COLO829 (cell line): Measurements from ENCODE around the gene AMBRA1.

Experiments
- DNase-seq: peaks from one replicate; pipeline ENCODE4 v3.0.0; 2012; ENCODE audit warnings: low spot score

Gene AMBRA1

DNA sequence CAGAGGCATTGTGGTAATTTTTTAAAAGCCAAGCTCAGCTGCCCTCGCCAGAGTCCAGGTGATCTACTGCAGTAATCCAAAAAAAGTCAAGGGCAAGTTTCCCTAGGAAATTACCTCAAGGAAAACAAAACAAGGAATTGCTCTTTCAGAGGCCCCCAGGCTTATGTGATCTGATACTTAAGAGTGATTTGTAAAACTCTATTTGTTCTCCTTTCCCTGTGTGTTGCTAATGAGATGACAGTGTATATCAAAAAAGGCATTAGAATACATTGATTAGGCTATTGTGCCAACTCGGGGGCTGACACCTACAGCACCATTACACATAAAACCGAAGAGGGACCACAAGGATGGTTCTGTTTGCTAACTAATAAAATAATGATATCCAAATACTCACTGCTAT is 157.7 kb downstream of the AMBRA1 start:
- DNase-seq, result no peak

- DNase-seq, result no peak
Measured at GRCh38 chr11:46435679-46436078, 158.1 kb downstream of the AMBRA1 start.

- DNase-seq, result no peak
Measured at GRCh38 chr11:46431211-46431610, 162.6 kb downstream of the AMBRA1 start.

GRCh38 chr11:46429717-46430116 is 164.1 kb downstream of the AMBRA1 start:
- no peak for DNase-seq

DNA sequence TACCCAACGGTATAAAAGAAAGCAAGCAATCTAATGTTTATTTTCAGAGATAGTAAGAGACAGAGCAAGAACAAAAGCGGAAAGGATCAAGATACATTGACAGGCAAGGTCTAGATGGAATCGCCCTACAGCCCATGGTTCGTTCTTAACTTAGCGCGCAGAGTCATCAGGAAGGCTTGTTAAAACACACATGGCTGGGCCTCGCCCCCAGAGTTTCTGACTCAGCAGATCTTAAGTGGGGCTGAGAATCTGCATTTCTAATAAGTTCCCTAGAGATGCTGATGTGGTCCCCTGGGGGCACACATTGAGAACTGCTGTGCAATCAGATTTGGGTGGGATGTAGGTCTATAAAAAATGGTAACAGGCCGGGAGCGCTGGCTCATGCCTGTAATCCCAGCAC is 166.5 kb downstream of the AMBRA1 start:
- no peak for DNase-seq

GRCh38 chr11:46426233-46426991 is 167.4 kb downstream of the AMBRA1 start:
- DNase-seq, result no peak

- no peak for DNase-seq
Measured at GRCh38 chr11:46422588-46422987, 171.2 kb downstream of the AMBRA1 start.

DNA sequence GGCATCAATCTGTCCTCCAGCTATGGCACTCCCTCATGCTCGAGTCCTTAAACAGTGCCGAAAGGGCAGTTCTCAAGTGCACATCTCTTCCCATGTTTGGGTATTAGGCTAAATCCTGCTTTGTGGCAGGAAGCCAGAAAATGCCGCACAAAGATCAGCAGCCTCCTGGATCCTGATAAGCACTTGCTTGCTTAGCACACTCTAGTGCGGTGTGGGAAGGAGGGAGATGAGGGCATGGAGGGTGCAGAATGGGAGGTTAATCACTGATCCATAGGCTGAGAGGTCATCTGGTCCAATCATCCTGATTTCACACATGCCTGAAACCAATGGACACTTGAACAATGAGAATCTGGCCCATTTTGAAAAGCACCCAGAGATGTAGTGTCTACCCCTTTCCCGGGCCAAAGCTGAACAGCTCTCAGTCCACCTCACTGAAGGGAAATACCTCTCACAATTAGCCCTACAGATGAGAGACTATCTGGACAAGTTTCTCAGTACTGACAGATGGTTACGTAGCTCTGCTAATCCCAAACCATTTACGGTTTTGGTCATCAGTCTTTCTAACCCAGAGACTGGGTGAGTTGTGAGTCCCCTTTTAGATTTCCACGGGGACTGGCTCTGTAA is 172.5 kb downstream of the AMBRA1 start:
- DNase-seq, result no peak

- DNase-seq, result no peak
Measured at GRCh38 chr11:46420513-46420912, 173.3 kb downstream of the AMBRA1 start.

DNA sequence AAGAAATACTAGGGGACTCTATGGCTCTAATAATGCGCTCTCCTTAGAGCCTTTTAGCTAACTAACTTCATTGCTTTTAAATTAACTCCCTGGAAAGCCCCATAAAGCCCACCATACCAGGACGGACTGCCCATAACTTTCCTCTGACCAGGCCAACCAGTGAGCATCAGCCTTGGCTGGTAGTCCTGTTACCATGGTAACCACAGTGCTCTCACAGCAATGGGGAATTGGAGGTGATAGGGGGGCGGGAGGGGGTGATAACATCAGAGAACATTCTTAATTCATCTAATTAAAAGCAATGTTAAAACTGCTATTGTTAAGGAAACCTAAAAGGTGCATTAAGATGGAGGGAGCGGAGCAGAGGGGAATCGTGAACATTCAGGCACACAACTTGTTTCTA is 175.1 kb downstream of the AMBRA1 start:
- no peak for DNase-seq

- no peak for DNase-seq
Measured at GRCh38 chr11:46417711-46418110, 176.1 kb downstream of the AMBRA1 start.

- DNase-seq, result no peak
Measured at GRCh38 chr11:46414879-46415278, 178.9 kb downstream of the AMBRA1 start.

- no peak for DNase-seq
Measured at GRCh38 chr11:46414466-46414796, 179.4 kb downstream of the AMBRA1 start.

DNA sequence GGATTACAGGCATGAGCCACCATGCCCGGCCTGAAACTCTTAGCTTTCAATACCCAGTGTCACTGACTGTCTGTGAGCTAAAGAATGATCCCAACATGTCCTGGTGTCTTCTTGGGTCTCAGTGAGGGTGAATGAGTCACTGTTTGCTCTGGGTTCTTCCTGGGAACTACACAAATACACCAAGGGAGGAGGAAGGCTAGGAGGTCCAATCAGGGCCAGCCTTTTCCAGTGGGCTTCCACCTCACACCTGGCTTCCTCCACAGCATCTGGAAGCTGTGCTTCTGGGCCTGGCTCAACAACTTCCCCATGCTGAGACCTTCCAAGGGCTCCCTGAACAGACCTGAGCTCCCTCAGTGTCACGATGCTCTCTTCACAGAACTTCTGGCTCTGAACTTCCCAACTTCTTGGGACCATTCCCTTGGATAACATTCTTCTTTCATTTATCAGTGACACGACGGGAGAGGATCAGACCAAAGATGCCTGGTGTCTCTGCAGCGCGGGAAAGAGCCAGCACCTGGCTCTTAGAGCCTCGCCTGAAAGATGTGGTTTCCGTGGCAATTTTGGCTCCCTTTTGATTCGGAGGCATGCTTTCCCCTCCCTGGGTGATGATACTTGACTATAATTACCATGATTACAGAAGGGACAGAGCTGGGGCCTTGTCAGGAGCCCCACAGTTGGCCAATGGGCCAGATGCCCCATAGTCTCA is 179.9 kb downstream of the AMBRA1 start:
- no peak for DNase-seq

DNA sequence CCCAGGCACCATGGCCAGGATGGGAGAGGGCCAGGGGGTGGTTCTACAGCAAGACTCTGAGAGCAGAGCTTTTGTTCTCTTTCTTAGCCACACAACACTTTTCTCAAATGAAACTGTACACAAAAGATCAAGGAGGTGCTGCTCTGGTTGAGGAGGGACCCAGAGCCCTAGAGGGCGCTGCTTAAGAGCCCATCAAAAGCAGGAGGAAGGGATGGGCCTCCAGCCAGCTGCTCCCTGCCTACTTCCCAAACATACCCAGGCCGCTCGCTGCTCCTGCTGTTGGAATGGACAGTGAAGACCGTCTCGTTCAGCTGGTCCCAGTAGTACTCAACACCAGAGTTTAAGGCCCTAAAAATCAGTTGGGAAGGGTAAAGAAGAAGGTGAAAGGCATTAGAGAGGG is 183.8 kb downstream of the AMBRA1 start:
- DNase-seq, result no peak

DNA sequence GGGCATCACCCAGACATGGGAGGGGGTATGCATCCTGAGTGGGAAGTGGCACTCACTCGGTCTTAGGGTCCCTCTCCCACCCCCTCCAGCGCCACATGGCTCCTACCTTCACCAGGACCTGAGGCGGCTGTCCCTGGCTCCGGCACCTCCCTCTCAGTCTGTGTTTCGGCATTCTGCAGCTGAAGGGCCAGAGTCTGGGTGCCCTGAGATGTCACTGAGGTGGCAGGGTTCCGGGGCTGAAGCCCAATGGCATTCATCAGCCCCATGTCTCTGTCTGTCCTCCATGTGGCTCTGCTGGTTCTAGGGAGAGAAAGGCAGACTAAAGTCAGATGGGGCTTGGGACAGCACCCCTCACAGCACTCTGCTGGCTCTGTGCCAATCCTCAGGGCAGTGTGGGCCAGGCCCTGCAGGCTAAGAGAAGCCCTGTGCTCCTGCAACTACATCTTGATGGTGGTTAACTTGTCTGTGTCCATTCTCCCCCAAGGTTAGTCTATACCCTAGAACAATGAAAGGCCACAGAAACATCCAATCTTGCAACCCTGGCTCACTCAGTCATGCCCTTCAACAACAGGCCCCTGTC is 185.3 kb downstream of the AMBRA1 start:
- no peak for DNase-seq

DNA sequence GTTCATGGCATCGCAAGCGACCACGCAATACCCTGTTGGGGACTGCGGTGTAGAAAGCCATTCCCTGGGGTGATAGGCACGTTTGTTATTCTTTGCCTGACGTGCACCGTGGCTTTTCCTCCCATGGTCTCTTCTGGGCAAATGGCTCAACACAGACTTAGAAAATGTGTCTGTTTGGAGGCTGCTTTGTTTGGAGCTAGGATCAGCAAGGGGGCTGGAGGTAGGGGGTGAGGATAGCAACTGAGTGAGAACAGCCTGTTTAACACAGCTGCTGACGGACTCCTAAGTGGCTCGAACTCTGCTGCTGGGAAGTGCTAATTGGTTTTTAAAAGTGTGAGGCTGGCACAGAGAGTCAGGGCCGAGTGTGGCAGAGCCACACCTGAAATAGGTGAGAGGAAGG is 186.2 kb downstream of the AMBRA1 start:
- no peak for DNase-seq

- no peak for DNase-seq
Measured at GRCh38 chr11:46404476-46405017, 189.3 kb downstream of the AMBRA1 start.

DNA sequence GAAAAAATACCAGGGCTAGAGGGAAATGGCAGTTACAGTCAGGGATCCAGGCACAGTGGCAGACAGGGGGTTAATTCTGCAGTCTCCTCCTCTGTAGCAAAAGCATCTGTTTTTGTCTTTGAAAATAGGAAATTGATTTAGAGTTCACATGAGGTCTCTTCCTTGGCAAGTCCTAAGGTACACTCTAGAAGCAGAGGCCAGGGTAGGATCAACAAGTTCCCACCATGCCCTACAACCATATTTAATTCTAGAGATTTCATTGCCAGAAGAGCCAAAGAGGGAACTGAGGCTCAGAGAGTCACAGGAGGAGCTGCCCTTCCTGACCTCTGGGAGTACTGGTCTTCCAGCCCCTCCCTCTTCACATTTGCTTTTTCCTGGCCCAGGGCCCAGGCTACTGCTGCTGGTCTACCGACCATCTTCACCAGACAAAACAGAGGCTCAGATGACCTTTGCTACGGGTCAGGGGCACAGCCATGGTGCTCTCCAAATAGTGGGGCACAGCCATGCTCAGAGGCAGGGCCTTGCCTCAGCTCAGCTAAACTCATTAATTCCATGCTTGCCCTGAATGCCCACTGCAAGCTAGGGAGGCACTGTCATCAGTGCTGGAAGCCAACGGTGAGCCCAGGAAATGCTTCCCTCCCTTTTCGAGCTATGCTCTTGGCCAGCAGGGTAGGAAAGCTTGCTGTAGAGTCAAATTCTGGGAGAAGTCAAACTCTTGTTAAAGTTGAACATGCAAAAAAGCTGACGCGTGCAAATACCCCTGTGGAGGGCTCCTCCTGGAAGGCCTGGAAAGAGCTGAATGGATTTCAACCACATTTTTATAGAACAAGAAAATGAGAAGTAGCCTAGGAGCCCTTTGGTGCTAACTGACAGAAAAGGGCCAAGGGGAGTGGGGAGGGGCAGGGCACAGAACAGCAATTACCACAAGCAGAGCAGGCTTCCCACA is 190.6 kb downstream of the AMBRA1 start:
- DNase-seq, result no peak

DNA sequence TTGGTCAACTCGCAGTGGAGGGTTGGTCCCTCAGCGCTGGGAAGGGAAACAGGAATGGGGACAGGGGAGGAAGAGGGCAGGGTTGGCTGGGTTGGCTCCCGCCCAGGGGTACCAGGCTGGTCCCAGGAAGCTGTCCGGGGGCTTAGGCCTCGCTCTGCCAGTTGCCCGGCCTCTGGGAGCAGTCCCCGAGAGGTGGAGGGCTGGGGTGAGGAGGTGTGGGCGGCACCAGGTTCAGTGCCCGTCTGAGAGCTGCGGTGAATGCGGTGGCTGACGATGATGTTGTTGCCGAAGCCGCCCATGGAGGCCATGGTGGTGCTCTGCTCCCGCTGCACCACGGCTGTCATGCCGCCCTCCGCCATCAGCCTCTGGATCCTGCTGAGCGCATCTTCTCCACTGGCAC is 196.3 kb downstream of the AMBRA1 start:
- DNase-seq, result no peak

GRCh38 chr11:46393759-46394158 is 200.1 kb downstream of the AMBRA1 start:
- DNase-seq, result no peak

DNA sequence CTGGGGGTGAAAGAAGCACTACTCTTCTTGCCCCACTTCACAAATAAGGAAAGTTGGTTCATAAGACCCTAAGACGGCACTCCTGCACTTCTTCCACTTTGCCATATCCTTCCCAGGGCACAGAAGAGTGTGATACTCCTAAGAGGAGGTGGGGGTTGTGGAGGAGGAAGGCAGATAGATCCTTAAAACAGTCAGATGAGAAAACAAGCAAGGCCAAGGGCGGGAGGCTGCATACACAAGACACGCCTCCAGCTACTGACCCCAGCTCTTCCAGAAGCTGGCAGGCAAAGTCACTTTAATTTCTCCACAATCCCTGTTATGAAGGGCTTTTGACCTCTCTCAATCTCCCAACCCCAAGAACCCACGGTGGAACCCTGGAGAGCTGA is 200.6 kb downstream of the AMBRA1 start:
- DNase-seq, result no peak
